ENCODE measurements around the gene PXK. TPM values are rescaled to one million over a fixed set of nuclear protein-coding genes. Genes with fewer than 3 reads are reported as not detected.
"Not testable (repeated sequence)": the region's sequence is repeated elsewhere in the genome, so short reads cannot be mapped to it uniquely, and the experiment has no call there.

PXK gene
- polyA plus RNA-seq (ENCODE audit: insufficient read length) = 17.7 TPM

- peak; percentile 89 for DNase-seq
These were observed at the start of gene PXK for GRCh38 chr3:58332575-58333188. Gene PXK (plus strand): TSS chr3:58332892. CDS start chr3:58332989, 97 bp downstream.

GRCh38 chr3:58285334-58285733 lies 47.4 kb upstream of the PXK start:
- no peak for DNase-seq

GRCh38 chr3:58287354-58287753 lies 45.3 kb upstream of the PXK start:
- DNase-seq = no peak

- DNase-seq = no peak
These were observed 44.5 kb upstream of the PXK start for GRCh38 chr3:58288011-58288728.

GRCh38 chr3:58288964-58289613 lies 43.6 kb upstream of the PXK start:
- DNase-seq = not testable (repeated sequence)

GRCh38 chr3:58290446-58290845 lies 42.2 kb upstream of the PXK start:
- not testable (repeated sequence) for DNase-seq

GRCh38 chr3:58291671-58292338 lies 40.9 kb upstream of the PXK start:
- no peak for DNase-seq

- no peak for DNase-seq
These were observed 39.8 kb upstream of the PXK start for GRCh38 chr3:58292866-58293265.

GRCh38 chr3:58293516-58293915 lies 39.2 kb upstream of the PXK start:
- DNase-seq = no peak

- DNase-seq = no peak
These were observed 36.4 kb upstream of the PXK start for GRCh38 chr3:58296269-58296668.

GRCh38 chr3:58296843-58297242 lies 35.8 kb upstream of the PXK start:
- DNase-seq = no peak

GRCh38 chr3:58298190-58298589 lies 34.5 kb upstream of the PXK start:
- no peak for DNase-seq

- DNase-seq = no peak
These were observed 33.6 kb upstream of the PXK start for GRCh38 chr3:58299075-58299474.

- DNase-seq = peak; percentile 45
These were observed 32.7 kb upstream of the PXK start for GRCh38 chr3:58299839-58300516.

GRCh38 chr3:58305882-58306711 lies 26.6 kb upstream of the PXK start, which contains the start of the genes HTD2 and RPP14:
Gene HTD2 (plus strand): TSS chr3:58306520. CDS start chr3:58317614, 11,094 bp downstream.
Gene RPP14 (plus strand): TSS chr3:58306245. CDS start chr3:58310330, 4,085 bp downstream.
- peak; percentile 99 for DNase-seq

GRCh38 chr3:58307639-58308215 lies 25.0 kb upstream of the PXK start:
- DNase-seq = peak; percentile 39

- DNase-seq = no peak
These were observed 24.0 kb upstream of the PXK start for GRCh38 chr3:58308728-58309127.

GRCh38 chr3:58317811-58318210 lies 14.9 kb upstream of the PXK start:
- DNase-seq = no peak

- DNase-seq = no peak
These were observed 10.9 kb upstream of the PXK start for GRCh38 chr3:58321791-58322190.

- no peak for DNase-seq
These were observed 9.9 kb upstream of the PXK start for GRCh38 chr3:58322793-58323192.

Data from hindlimb muscle (tissue), 1 donor.